ENCODE data around the gene SLAMF1. TPM values are rescaled to one million over a fixed set of nuclear protein-coding genes. Genes with fewer than 3 reads are reported as not detected.

SLAMF1 gene
- total RNA-seq, 1 donor from 2014 or later = 6.9 TPM

GRCh38 chr1:160643138-160643537, 3.7 kb downstream of the SLAMF1 start:
- no peak for DNase-seq (ENCODE audit: extremely low spot score in 2 of 2)
- H3K36me3 ChIP-seq = no peaks in the 10 kb centered on the region
- no peaks in the 10 kb centered on the region for H3K27me3 ChIP-seq
- H3K9me3 ChIP-seq = no peaks in the 10 kb centered on the region
- intact Hi-C loops (cut with DNase I) = no loop called here
- H3K27ac ChIP-seq = no peak overlapping the region
- no peak for TF ChIP-seq POLR2AphosphoS5 (IDR thresholded peaks at IDR 0.05; ENCODE audit: insufficient read depth in 1 of 2, low read depth in 1 of 2)
- no peak for TF ChIP-seq POLR2A (IDR thresholded peaks at IDR 0.05)
- no peak for TF ChIP-seq CTCF (IDR thresholded peaks at IDR 0.05)
- no peak overlapping the region for H3K4me3 ChIP-seq
- no peaks in the 10 kb centered on the region for H3K4me1 ChIP-seq

- no peaks in the 10 kb centered on the region for H3K9me3 ChIP-seq
- no peak for DNase-seq (ENCODE audit: extremely low spot score in 2 of 2)
- H3K27ac ChIP-seq = no peak overlapping the region
- intact Hi-C loops (cut with DNase I) = no loop called here
- no peak for TF ChIP-seq POLR2AphosphoS5 (IDR thresholded peaks at IDR 0.05; ENCODE audit: insufficient read depth in 1 of 2, low read depth in 1 of 2)
- no peak for TF ChIP-seq CTCF (IDR thresholded peaks at IDR 0.05)
- TF ChIP-seq POLR2A (IDR thresholded peaks at IDR 0.05) = no peak
- H3K4me1 ChIP-seq = no peaks in the 10 kb centered on the region
- H3K36me3 ChIP-seq = no peaks in the 10 kb centered on the region
- H3K27me3 ChIP-seq = no peaks in the 10 kb centered on the region
- no peak overlapping the region for H3K4me3 ChIP-seq
These were observed 4.6 kb downstream of the SLAMF1 start for GRCh38 chr1:160642281-160642644.

- no peaks in the 10 kb centered on the region for H3K9me3 ChIP-seq
- H3K36me3 ChIP-seq = no peaks in the 10 kb centered on the region
- no peaks in the 10 kb centered on the region for H3K4me1 ChIP-seq
- no peak for TF ChIP-seq POLR2A (IDR thresholded peaks at IDR 0.05)
- TF ChIP-seq POLR2AphosphoS5 (IDR thresholded peaks at IDR 0.05; ENCODE audit: insufficient read depth in 1 of 2, low read depth in 1 of 2) = no peak
- TF ChIP-seq CTCF (IDR thresholded peaks at IDR 0.05) = no peak
- no peak for DNase-seq (ENCODE audit: extremely low spot score in 2 of 2)
- no peak overlapping the region for H3K27ac ChIP-seq
- intact Hi-C loops (cut with DNase I) = no loop called here
- H3K27me3 ChIP-seq = no peaks in the 10 kb centered on the region
- no peak overlapping the region for H3K4me3 ChIP-seq
These were observed 5.2 kb downstream of the SLAMF1 start for GRCh38 chr1:160641323-160642280.

- Histone ChIP-seq H3K27me3 (no peaks in the 10 kb centered on the region), H3K9me3 (no peaks in the 10 kb centered on the region), H3K27ac (no peak overlapping the region), H3K4me3 (no peak overlapping the region), H3K4me1 (no peaks in the 10 kb centered on the region), H3K36me3 (no peaks in the 10 kb centered on the region)
- no peak for TF ChIP-seq POLR2A (IDR thresholded peaks at IDR 0.05)
- no peak for TF ChIP-seq POLR2AphosphoS5 (IDR thresholded peaks at IDR 0.05; ENCODE audit: insufficient read depth in 1 of 2, low read depth in 1 of 2)
- TF ChIP-seq CTCF (IDR thresholded peaks at IDR 0.05) = no peak
- intact Hi-C loops (cut with DNase I) = no loop called here
- DNase-seq (ENCODE audit: extremely low spot score in 2 of 2) = no peak
These were observed 6.3 kb downstream of the SLAMF1 start for GRCh38 chr1:160640359-160641123.

All from vagina (tissue), 2 donors.